K562 (cell line): ENCODE measurements around the gene RASGRP1. TPM values are rescaled to one million over a fixed set of nuclear protein-coding genes. Genes with fewer than 3 reads are reported as not detected.

Source experiments
- ATF3 ChIP-seq, 2 experiments: fragments of 450-650 bp in 1 of 2; sonication (generic) in 1 of 2; formaldehyde crosslinking in 1 of 2; IDR thresholded peaks in 1 of 2; conservative IDR thresholded peaks in 1 of 2; 2 replicates each; pipeline versions ENCODE4 v1.6.1 to v1.8.1; 2016 to 2023; ENCODE audit warnings: mild to moderate bottlenecking in 2 of 2, moderate library complexity in 2 of 2, inconsistent platforms in 1 of 2, missing genetic modification reagents in 1 of 2
- CGGBP1 ChIP-seq: fragments of 250-450 bp; sonication (Bioruptor Pico); IDR thresholded peaks from 2 replicates; pipeline ENCODE4 v1.9.0; 2021; ENCODE audit warnings: mild to moderate bottlenecking
- ETV1 ChIP-seq: fragments of 450-650 bp; conservative IDR thresholded peaks from 2 replicates; pipeline ENCODE4 v1.6.1; 2016; ENCODE audit warnings: missing genetic modification characterization, control low read depth, low read depth, missing compliant biosample characterization
- FOXA3 ChIP-seq, 2 experiments: fragments of 450-650 bp in 1 of 2; sonication (generic) in 1 of 2; formaldehyde crosslinking; IDR thresholded peaks in 1 of 2; conservative IDR thresholded peaks in 1 of 2; 2 replicates each; pipeline versions ENCODE4 v1.4.0 to v1.8.0; 2020 to 2022; ENCODE audit warnings: mild to moderate bottlenecking in 2 of 2, missing genetic modification reagents in 1 of 2
- JUND ChIP-seq, 2 experiments: IDR thresholded peaks; 2 replicates in 1 of 2; 3 replicates in 1 of 2; pipeline ENCODE4 v1.6.1; 2011; ENCODE audit warnings: borderline replicate concordance in 2 of 2, low read depth in 2 of 2, low read length in 2 of 2, improper control_type of control experiment in 1 of 2, missing biosample characterization in 1 of 2, missing genetic modification characterization in 1 of 2, missing genetic modification reagents in 1 of 2
- KAT7 ChIP-seq: sonication (generic); formaldehyde crosslinking; IDR thresholded peaks from 2 replicates; pipeline ENCODE4 v1.8.0; 2022; ENCODE audit warnings: missing genetic modification reagents, mild to moderate bottlenecking, borderline replicate concordance
- OTX1 ChIP-seq: fragments of 450-650 bp; formaldehyde crosslinking; IDR thresholded peaks from 2 replicates; pipeline ENCODE4 v1.4.0; 2022; ENCODE audit warnings: mild to moderate bottlenecking
- PYGO2 ChIP-seq: fragments of 450-650 bp; IDR thresholded peaks from 2 replicates; pipeline ENCODE4 v1.6.1; 2016; ENCODE audit warnings: mild to moderate bottlenecking, missing genetic modification characterization, moderate library complexity, missing compliant biosample characterization
- RBM34 ChIP-seq: fragments of 200-400 bp; formaldehyde crosslinking; IDR thresholded peaks from 2 replicates; pipeline ENCODE4 v1.6.1; 2018; ENCODE audit warnings: low read length, borderline replicate concordance; ENCODE audit not compliant: insufficient read depth
- SMARCB1 ChIP-seq: IDR thresholded peaks from 2 replicates; pipeline ENCODE4 v1.6.1; 2011; ENCODE audit warnings: improper control_type of control experiment, low read depth; ENCODE audit not compliant: insufficient read length
- SNIP1 ChIP-seq: fragments of 450-650 bp; IDR thresholded peaks from 2 replicates; pipeline ENCODE4 v1.7.1; 2017; ENCODE audit warnings: low read depth, mild to moderate bottlenecking
- TAF1 ChIP-seq: IDR thresholded peaks from 2 replicates; pipeline ENCODE4 v1.6.1; 2011; ENCODE audit warnings: mild to moderate bottlenecking, low read length, moderate library complexity; ENCODE audit not compliant: insufficient read depth, control insufficient read depth, severe bottlenecking; ENCODE audit errors: extremely low read depth
- ZFPM2 ChIP-seq: fragments of 250-450 bp; sonication (Bioruptor Pico); IDR thresholded peaks from 2 replicates; pipeline ENCODE4 v1.5.1; 2022; ENCODE audit warnings: mild to moderate bottlenecking
- ZNF140 ChIP-seq: fragments of 250-450 bp; sonication (Bioruptor Pico); IDR thresholded peaks from 2 replicates; pipeline ENCODE4 v1.8.0; 2021; ENCODE audit warnings: moderate library complexity, mild to moderate bottlenecking, inconsistent platforms
- ZNF24 ChIP-seq: fragments of 450-650 bp; IDR thresholded peaks from 2 replicates; pipeline ENCODE4 v1.6.1; 2016
- ZNF354B ChIP-seq: fragments of 250-450 bp; sonication (Bioruptor Pico); IDR thresholded peaks from 2 replicates; pipeline ENCODE4 v1.4.0; 2020
- ZNF583 ChIP-seq: fragments of 250-450 bp; sonication (Bioruptor Pico); IDR thresholded peaks from 2 replicates; pipeline ENCODE4 v1.4.0; 2020
- ZNF584 ChIP-seq: fragments of 200-800 bp; sonication (Bioruptor generic); IDR thresholded peaks from 2 replicates; pipeline ENCODE4 v1.6.1; 2016; ENCODE audit warnings: low read depth, mild to moderate bottlenecking, missing genetic modification characterization, missing compliant biosample characterization
- ZNF830 ChIP-seq: fragments of 250-450 bp; sonication (Bioruptor Pico); IDR thresholded peaks from 2 replicates; pipeline ENCODE4 v1.5.0; 2021; ENCODE audit warnings: mild to moderate bottlenecking
- polyA plus RNA-seq, 8 experiments: library from polyadenylated mRNA; depleted of rRNA in 4 of 8; stranded (reverse) in 5 of 8; unstranded in 3 of 8; fragments of >200 nt; fragmentation: Nextera tagmentation in 2 of 8; fragmentation: Illumina TruSeq in 1 of 8; extraction: Ambion mirVana in 2 of 8; extraction: Trizol in 1 of 8; gene quantifications; 2 replicates each; pipeline versions ENCODE4 v1.2.1 to v1.2.3, GENCODE V29; 2011 to 2014; ENCODE audit warnings: inconsistent platforms in 1 of 8, missing spikeins in 1 of 8
- total RNA-seq, 7 experiments: library from RNA; depleted of rRNA in 6 of 7; stranded (reverse); fragments of >200 nt in 6 of 7; fragmentation: Illumina TruSeq in 2 of 7; extraction: Trizol in 2 of 7; gene quantifications; 2 replicates each; pipeline versions ENCODE4 v1.2.1 to v1.2.3, GENCODE V29; 2011 to 2021; ENCODE audit warnings: low replicate concordance in 1 of 7
- TF ChIP-seq, protein P1 (sequence below): sonication (generic); formaldehyde crosslinking; IDR thresholded peaks from 2 replicates; pipeline ENCODE4 v1.8.0; 2022; ENCODE audit warnings: mild to moderate bottlenecking, missing genetic modification reagents
- TF ChIP-seq, protein P2 (sequence below), 2 experiments: IDR thresholded peaks in 1 of 2; conservative IDR thresholded peaks in 1 of 2; 2 replicates each; pipeline ENCODE4 v1.6.1; 2016; ENCODE audit warnings: low read depth in 2 of 2, mild to moderate bottlenecking in 1 of 2, missing compliant biosample characterization in 1 of 2, missing genetic modification characterization in 1 of 2, moderate library complexity in 1 of 2

The RASGRP1 gene
- total and polyA plus RNA-seq, 9 of the 15 experiments (the other 6 are each of a cell fraction or from before 2014, with no cell fraction given), result 0.14 to 0.72 (median 0.31) TPM

DNA sequence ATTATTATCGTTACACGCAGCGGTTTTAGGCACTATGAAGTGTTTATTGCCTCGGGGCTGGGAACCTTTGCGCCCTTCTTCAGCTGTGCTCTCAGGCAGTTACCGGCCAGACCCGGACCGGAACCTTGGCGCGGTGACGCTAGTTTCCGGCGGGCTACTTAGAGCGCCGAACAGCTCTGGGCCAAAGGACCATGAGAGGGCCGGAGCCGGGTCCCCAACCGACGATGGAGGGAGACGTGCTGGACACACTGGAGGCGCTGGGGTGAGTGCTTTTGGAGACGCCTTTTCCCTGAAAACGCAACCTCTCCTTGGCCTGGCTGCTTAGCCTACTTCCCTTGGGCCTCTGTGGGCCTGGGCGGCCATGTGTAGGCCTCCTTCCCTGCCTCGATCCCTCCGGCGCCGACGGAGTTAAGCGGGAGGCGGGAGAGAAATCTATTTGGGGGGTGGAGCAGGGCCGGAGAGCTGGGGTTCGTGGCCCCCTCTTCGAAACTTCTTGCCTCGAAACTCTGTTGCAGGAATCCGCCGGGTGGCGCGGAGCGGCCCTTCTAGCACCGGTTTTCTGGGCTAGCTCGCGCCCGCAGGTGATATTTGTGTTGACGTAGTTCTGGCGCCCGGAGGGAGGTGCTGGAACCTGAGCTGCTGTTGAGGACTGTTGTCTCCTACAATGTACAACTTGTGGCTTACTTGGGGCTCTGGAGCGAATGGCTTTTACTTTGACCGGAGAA lies 110.5 kb downstream of the RASGRP1 start, which contains the start of gene FAM98B (continued):
- TF ChIP-seq PYGO2 (peak; percentile 66; the same call in 1 of the 2 replicates), SNIP1 (no peak), OTX1 (CRISPR knock-in tag) (peak; percentile 79; the same call in 1 of the 2 replicates), ATF3 (IDR thresholded peaks at IDR 0.05) (no peak), ATF3 (CRISPR knock-in tag; conservative IDR thresholded peaks at IDR 0.05) (no peak), ZNF24 (peak; percentile 46; the same call in 1 of the 2 replicates), RBM34 (no peak), ZFPM2 (no peak), SMARCB1 (no peak), ZNF140 (CRISPR knock-in tag) (no peak), CGGBP1 (CRISPR knock-in tag) (no peak; the same call in 1 of the 2 replicates), KAT7 (no peak), ZNF830 (CRISPR knock-in tag) (no peak), ZNF584 (CRISPR knock-in tag) (peak; percentile 51; the same call in 1 of the 2 replicates), FOXA3 (CRISPR knock-in tag; conservative IDR thresholded peaks at IDR 0.05 in 1 of 2, IDR thresholded peaks at IDR 0.05 in 1 of 2) (no peak), ZNF583 (CRISPR knock-in tag) (no peak), JUND (IDR thresholded peaks at IDR 0.05; ENCODE audit: borderline replicate concordance, low read depth, low read length) (peak; percentile 74), JUND (tag; IDR thresholded peaks at IDR 0.05; ENCODE audit: borderline replicate concordance, low read depth, low read length) (no peak; the same call in 2 of the 3 replicates), TAF1 (peak; percentile 98), ZNF354B (CRISPR knock-in tag) (no peak), ETV1 (tag) (peak; percentile 44; the same call in 1 of the 2 replicates)
- TF ChIP-seq, protein P1, sequence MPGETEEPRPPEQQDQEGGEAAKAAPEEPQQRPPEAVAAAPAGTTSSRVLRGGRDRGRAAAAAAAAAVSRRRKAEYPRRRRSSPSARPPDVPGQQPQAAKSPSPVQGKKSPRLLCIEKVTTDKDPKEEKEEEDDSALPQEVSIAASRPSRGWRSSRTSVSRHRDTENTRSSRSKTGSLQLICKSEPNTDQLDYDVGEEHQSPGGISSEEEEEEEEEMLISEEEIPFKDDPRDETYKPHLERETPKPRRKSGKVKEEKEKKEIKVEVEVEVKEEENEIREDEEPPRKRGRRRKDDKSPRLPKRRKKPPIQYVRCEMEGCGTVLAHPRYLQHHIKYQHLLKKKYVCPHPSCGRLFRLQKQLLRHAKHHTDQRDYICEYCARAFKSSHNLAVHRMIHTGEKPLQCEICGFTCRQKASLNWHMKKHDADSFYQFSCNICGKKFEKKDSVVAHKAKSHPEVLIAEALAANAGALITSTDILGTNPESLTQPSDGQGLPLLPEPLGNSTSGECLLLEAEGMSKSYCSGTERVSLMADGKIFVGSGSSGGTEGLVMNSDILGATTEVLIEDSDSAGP (CRISPR knock-in tag), result no peak
- TF ChIP-seq, protein P2, sequence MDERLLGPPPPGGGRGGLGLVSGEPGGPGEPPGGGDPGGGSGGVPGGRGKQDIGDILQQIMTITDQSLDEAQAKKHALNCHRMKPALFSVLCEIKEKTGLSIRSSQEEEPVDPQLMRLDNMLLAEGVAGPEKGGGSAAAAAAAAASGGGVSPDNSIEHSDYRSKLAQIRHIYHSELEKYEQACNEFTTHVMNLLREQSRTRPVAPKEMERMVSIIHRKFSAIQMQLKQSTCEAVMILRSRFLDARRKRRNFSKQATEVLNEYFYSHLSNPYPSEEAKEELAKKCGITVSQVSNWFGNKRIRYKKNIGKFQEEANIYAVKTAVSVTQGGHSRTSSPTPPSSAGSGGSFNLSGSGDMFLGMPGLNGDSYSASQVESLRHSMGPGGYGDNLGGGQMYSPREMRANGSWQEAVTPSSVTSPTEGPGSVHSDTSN (CRISPR knock-in tag; IDR thresholded peaks at IDR 0.05; ENCODE audit: low read depth), result no peak
- TF ChIP-seq, protein P2 (tag; conservative IDR thresholded peaks at IDR 0.05; ENCODE audit: low read depth), result no peak
